ENCODE results near the gene PLEKHM2.
"Not testable (repeated sequence)": the region's sequence is repeated elsewhere in the genome, so short reads cannot be mapped to it uniquely, and the experiment has no call there.

Gene PLEKHM2, protein sequence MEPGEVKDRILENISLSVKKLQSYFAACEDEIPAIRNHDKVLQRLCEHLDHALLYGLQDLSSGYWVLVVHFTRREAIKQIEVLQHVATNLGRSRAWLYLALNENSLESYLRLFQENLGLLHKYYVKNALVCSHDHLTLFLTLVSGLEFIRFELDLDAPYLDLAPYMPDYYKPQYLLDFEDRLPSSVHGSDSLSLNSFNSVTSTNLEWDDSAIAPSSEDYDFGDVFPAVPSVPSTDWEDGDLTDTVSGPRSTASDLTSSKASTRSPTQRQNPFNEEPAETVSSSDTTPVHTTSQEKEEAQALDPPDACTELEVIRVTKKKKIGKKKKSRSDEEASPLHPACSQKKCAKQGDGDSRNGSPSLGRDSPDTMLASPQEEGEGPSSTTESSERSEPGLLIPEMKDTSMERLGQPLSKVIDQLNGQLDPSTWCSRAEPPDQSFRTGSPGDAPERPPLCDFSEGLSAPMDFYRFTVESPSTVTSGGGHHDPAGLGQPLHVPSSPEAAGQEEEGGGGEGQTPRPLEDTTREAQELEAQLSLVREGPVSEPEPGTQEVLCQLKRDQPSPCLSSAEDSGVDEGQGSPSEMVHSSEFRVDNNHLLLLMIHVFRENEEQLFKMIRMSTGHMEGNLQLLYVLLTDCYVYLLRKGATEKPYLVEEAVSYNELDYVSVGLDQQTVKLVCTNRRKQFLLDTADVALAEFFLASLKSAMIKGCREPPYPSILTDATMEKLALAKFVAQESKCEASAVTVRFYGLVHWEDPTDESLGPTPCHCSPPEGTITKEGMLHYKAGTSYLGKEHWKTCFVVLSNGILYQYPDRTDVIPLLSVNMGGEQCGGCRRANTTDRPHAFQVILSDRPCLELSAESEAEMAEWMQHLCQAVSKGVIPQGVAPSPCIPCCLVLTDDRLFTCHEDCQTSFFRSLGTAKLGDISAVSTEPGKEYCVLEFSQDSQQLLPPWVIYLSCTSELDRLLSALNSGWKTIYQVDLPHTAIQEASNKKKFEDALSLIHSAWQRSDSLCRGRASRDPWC

DNA sequence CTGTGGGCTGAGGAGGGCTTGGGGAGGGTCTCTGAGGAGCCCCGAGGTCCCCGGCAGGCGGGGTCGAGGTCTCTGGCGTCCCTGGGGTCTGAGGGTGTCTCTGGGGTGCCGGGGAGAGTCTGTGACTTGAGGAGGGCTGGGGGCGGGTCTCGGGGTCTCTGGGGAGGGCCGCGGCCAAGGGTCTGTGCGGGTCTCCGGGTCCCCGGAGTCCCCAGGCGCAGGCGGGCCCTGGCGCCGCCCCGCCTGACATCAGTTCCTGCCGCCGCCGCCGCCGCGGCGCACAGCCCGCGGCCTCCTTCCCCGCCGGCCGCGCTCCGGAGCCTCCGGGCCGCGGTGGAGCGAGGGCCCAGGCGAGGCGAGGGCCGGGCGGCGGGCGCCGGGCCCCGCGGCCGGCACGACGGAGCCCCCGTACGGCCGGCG is at the start of gene PLEKHM2:
PLEKHM2 (plus strand) TSS at position 279 of the 420 bp plus-strand sequence. CDS start 239 bp downstream, outside the sequence.
- DNase-seq: peak; percentile 12

DNA sequence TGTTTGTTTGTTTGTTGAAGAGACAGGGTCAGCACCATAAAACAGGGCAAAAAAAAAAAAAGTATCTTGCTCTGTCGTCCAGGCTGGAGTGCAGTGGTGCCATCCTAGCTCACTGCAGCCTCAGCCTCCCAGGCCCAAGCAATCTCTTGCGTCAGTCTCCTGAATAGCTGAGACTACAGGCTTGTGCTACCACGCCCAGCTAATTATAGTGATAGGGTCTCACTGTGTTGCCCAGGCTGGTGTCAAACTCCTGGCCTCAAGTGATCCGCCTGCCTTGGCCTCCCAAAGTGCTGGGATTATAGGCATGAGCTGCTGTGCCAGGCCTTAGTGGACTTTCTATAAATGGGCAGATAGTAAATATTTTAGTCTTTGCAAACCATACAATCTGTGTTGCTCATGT is 47.7 kb upstream of the PLEKHM2 start:
- no peak for DNase-seq

DNA sequence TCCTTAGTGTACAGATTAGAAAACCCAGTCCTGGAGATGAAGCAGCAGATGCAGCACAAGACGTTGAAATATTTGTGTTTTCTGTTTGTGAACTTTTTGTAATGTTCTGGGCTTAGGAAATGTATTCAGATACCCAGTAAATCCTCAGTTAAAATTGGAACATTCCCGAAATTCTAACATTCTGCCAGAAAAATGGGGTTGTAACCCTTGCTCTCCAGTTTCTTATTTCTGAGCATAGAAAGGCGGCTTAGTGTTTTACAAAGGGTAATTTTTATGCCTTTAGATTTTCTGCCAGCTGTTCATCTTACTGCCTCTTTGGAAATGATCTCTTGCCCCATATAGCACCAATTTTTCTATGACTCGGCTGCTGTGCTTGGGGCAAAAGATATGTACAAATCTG is 46.3 kb upstream of the PLEKHM2 start:
- DNase-seq: no peak

DNA sequence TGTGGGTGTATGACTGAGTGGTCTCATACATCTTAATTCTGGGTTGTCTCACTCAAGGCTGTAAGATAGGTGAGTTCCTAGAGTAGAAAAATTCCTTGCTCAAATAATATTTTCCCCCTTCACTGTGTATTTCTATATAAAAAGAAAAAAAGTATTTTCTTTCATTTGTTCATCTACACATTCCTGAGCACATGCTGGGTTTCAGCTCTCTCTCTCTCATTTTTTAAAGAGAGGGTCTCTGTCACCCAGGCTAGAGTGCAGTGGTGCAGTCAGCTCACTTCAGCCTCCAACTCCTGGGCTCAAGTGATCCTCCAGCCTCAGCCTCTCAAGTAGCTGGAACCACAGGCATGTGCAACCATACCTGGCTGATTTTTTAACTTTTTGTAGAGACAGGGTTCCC is 44.9 kb upstream of the PLEKHM2 start:
- DNase-seq: no peak

DNA sequence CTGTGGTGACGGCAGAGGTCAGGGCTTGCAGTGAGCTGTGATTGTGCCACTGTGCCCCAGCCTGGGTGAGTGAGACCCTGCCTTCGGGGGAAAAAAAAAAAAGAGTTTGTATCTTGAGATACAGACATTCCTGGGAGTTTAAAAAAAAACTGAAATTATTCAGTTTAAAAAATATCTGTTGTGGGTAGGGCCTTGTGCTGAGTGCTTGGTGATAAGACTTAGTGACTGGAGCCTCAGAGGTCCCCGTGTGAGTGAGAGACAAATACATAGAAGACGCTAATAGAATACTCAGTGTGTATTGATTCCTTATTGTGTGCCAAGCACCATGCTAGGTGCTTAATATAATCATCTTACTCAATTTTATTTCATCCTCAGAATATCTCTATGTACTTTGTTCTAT is 44.2 kb upstream of the PLEKHM2 start:
- no peak for DNase-seq

DNA sequence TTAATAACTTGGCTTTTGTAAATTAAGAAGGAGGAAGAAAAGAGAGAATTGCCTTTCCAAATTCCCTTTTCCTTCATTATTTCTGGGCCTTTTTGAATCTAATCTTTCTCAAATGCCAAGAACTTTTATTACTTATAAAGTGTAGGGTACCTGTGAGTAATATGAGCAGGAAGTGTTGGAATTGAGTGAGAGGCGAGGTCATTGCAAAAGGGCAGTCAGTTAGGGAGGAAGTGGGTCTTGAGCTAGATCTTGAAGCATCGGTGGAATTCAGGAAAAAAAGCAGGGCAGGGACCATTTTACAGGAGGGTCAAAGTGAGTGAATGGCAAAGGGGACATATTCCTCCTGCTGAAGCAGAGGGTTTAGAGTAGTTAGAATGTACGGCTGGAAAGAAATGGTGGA is 43.5 kb upstream of the PLEKHM2 start:
- no peak for DNase-seq

DNA sequence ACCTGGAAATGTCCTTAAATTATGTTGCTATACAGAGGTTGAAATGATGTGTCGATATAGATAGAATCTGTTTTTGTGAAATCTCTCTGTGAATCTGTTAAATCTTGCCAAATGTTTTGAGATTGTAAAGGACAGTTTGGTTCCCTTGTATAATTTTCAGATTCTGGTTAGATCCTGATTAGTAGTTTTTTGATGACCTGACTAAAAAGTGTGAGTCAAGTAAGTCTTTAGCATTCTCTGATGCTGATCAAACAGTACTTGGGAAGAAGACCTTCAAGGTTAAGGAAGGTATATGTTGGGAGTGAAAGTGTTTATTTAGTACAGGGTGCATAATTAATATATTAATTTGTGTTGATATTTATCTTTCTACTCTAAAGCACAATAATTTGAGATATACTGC is 34.2 kb upstream of the PLEKHM2 start:
- no peak for DNase-seq

DNA sequence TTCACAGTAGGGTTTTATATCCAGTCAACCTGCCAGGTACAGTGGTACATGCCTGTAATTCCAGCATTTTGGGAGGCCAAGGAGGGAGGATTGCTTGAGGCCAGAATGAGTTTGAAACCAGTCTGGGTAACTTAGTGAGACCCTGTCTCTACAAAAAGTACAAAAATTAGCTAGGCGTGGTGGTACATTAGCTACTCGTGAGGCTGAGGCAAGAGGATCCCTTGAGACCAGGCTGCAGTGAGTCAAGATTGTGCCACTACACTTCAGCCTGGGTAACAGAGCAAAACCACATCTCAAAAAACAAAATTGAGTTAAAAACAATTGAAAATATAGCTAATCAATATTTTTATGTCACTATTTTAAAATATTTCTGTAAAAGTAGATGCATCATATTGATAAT is 33.7 kb upstream of the PLEKHM2 start:
- no peak for DNase-seq

DNA sequence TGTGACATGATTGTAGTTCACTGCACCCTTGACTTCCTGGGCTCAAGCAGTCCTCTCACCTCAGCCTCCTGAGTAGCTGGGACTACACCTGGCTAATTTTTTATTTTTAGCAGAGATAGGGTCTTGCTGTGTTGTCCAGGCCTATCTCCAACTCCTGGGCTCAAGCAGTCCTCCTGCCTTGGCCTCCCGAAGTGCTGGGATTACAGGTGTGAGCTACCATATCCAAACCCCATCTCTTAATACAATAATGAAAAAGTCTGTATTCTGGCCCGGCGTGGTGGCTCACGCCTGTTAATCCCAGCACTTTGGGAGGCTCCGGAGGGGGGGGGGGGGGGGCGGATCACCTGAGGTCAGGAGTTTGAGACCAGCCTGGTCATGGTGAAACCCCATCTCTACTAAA is 32.0 kb upstream of the PLEKHM2 start:
- not testable (repeated sequence) for DNase-seq

DNA sequence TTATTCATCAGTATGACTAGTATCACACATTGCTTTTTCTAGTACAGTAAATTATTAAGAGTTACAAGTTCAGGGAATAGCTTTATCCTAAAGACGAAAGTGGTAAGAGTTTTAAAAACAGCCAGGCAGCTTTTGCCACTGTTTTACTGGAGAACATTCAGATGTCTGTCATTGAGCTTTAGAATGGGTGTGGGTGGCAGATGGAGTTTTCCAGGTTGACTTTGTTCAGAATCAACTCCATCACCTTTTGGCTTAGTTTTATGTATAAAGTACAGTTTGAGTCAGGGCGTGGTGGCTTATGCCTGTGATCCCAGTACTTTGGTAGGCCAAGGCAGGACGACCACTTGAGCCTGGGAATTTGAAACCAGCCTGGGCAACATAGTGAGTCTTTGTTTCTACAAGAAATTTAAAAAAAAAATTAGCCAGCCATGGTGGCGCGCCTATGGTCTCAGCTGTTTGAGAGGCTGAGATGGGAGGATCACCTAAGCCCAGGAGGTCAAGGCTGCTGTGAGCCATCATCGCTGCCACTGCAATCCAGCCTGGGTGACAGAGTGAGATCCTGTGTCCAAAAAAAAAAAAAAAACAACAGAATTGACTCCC is 29.9 kb upstream of the PLEKHM2 start:
- DNase-seq: no peak

DNA sequence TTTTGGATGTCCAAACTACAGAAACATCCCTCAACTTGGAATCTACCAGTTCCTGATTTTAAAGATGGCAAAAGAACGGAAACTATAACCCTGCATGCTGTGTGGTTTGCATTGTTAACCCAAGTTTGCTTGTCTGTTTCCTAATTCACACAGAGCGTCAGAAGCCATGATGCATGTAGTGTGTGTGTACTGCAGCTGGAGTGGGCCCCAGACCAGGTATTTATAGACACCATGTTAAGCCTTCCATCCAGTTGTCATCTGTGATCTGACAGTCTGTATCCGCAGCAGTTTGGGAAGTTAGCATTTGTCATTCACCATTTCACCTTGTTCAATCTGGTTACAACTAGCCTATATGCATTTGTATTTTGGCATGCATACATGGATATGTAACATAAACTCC is 27.7 kb upstream of the PLEKHM2 start:
- DNase-seq: no peak

DNA sequence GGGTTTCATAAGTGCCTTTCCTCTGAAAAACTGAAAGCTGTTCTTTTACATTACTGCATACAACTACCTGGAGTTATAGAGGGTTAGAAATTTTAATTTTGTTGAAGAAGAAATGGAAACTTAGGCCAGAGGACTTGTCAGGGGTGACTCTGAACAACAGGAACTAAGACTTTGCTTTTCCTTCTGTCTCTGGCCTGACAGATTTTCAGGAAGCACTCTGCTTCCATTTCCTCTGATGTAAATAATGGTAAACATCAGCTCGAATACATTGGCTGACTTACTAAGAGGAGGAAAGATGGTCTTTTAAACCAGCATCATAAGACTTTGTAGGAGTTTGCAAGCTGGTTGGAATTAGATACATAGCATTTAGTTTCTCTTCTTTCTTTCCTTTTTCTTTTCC is 27.1 kb upstream of the PLEKHM2 start:
- DNase-seq: no peak

DNA sequence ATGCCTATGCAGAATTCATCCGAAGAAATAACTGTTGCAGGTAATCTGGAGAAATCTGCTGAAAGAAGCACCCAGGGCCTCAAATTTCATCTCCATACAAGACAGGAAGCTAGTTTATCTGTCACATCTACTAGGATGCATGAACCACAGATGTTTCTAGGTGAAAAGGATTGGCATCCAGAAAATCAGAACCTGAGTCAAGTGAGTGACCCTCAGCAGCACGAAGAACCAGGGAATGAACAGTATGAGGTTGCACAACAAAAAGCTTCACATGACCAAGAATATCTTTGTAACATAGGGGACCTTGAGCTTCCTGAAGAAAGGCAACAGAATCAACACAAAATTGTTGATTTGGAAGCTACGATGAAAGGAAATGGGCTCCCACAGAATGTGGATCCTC is 24.0 kb upstream of the PLEKHM2 start:
- DNase-seq: no peak

DNA sequence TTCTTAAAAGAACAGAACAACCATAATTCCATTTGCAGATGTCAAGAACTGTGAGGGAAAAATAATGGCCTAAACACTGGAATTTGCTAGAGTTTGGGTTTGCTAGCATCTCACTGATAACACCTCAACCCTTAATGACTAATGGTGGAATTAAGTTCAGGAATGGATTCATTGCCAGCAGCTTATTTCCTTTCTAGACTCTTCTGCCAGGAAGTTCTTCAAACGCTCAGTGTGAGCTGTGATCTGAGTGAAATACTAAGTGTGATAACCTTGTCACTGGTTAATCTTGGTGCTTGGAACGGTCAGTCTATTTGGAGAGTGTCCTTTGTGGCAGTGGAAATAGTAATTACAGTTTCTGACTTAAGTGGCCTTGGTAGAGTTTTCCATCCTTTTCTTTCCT is 21.6 kb upstream of the PLEKHM2 start:
- DNase-seq: no peak

DNA sequence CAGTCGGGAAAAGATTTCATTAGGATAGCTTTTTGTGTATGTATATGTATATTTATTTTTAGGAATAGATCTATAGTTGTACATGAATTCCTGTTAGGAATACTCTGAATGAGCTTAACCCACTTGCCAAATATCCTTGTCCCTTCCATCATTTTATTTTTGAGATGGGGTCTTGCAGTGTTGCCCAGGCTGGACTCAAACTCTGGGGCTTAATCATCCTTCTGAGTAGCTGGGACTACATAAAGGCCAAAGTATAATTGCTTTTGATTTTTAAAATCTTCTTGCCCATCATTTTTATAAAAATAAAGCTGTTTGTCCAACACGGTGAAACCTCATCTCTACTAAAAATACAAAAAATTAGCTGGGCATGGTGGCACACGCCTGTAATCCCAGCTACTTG is 20.2 kb upstream of the PLEKHM2 start:
- no peak for DNase-seq

DNA sequence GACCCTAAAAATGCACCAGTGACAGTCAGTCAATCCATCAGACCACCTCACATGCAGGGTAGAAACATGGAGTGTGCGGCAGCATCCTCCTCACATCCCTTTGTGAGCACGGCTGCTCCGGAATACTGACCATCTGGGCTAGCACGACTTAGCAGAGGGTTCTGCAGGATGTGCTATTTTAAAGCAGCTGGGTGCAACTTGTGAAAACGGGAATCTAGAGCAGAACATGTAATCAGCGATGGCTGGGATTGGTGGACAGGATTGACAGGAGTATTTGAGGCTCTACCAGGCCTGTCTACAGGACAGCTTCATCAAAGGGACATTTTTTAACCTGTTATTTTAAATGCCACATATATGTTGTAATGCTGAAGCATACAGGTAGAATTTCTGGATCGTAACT is 16.8 kb upstream of the PLEKHM2 start:
- no peak for DNase-seq

DNA sequence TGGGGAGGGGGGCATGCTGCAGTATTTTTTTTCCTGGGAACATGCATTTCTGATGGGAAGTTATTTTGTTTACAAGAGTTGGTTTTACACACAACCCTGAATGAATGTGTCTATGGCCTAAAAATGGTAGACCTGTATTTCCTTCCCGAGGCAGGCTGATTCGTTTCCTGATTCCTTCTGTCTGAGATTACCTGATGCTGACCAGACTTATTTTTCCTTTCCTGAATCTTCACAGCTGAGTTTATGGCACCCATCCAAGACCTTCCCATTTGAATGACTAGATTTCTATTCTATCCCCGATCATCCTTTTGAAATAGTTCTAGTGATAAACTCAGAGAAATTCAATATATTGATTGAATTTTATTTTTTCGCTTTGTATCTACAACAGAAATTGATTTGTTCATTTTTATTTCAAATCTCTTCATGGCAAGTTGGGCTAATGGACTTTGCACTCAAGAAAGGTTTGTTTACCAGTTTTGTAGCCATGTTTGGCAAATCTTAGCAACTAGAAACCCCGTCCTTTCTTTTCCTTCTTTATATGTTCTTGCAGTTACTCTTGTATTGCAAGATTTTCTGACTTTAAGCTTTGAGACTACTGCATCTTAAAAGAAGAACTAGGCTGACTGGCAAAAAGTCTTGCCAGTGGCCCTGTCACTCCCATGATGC is 15.9 kb upstream of the PLEKHM2 start:
- DNase-seq: peak; percentile 20

DNA sequence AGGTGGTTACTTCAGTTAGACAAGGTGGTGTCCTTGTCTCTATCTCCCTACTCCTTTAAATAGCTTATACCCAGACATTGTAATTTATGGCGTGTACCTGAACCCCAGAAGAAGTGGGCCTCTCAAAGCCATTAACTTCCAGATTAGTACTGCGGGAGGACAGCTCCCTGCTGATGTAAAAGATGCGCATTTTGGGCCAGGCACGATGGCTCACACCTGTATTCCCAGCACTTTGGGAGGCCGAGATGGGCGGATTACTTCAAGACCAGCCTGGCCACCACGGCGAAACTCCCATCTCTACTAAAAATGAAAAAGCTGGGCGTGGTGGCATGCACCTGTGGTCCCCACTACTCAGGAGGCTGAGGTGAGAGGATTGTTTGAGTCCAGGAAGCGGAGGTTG is 15.0 kb upstream of the PLEKHM2 start:
- no peak for DNase-seq

DNA sequence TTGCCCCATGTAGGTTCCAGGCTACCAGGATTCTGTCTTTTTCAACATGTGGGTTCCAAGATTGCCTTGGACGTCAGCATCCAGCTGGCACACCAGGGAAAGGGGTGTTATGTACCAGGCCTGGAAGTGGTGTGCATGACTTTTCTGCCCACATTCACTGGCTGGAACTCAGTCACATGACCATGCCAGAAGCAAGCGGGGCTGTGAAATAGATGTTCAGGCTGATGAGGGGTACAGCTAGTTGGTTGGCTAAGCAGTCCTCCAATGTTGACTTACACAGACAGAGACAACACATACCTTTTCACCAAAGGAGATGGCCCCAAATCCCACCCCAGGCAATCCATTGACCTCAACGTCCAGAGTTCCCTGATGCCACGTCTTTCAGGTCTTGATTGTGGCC is 14.3 kb upstream of the PLEKHM2 start:
- DNase-seq: no peak

DNA sequence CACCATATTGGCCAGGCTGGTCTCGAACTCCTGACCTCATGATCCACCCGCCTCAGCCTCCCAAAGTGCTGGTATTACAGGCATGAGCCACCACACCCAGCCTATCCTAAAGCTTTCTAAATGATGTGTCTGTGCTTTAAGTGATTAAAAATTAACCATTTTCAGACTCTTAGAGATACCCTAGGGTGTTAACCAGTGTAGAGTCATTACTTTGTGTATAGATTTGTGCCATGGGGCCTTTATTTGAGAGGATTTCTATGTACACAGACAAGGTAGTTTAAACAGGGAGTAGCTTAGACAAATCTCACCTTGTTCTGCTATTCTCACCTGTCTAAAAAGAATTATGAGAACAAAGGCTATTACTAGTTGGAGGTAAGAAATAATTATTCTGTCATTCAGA is 12.7 kb upstream of the PLEKHM2 start:
- DNase-seq: no peak

DNA sequence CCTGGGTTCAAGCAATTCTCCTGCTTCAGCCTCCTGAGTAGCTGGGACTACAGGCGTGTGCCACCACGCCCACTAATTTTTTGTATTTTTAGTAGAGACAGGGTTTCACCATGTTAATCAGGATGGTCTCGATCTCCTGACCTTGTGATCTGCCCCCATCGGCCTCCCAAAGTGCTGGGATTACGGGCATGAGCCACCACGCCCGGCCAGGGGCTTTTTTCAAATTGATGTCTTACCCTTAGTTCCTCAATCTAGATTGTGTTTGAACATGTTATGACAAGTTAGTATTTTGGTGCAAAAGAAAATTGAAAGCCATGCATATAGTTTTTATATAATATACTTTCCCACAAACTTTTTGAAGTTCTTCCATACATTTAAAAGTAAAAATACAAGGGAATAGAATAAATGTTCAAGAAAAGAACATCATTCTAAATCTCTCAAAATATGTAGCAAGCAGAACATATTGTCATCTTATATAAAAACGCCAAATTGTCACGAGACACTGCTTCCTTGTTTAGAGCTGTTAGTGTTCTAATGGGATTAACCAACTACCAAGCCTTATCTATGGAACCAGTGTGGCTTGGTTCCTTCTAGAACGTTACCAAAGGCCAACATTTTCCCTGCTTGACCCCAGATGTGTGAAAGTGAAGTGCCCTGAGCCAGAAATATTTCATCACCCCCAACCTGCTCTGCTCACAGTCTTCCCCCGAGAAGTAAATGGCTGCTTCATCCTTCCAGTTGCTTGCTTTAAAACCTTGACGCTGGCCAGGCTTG is 9.5 kb upstream of the PLEKHM2 start:
- no peak for DNase-seq

DNA sequence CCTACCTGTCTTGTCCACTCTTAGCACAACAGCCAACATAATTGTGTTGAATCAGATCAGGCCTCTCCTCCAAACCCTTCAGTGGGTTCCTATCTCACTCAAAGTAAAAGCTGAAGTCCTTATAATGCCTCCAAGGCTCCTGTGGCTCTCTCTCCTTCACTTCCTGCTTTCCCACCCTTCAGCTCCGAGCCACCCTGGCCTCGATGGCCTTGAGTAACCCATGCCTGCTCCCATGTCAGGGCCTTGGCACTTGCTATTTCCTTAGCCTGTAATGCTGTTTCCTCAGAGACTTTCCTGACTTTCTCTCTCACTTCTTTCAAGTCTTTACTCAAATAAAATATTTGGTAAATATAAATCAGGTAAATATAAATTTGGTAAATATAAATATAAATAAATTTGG is 8.1 kb upstream of the PLEKHM2 start:
- no peak for DNase-seq
